ENCODE results near the gene ABHD4.
"Not testable (repeated sequence)": the region's sequence is repeated elsewhere in the genome, so short reads cannot be mapped to it uniquely, and the experiment has no call there.

The ABHD4 gene

DNA sequence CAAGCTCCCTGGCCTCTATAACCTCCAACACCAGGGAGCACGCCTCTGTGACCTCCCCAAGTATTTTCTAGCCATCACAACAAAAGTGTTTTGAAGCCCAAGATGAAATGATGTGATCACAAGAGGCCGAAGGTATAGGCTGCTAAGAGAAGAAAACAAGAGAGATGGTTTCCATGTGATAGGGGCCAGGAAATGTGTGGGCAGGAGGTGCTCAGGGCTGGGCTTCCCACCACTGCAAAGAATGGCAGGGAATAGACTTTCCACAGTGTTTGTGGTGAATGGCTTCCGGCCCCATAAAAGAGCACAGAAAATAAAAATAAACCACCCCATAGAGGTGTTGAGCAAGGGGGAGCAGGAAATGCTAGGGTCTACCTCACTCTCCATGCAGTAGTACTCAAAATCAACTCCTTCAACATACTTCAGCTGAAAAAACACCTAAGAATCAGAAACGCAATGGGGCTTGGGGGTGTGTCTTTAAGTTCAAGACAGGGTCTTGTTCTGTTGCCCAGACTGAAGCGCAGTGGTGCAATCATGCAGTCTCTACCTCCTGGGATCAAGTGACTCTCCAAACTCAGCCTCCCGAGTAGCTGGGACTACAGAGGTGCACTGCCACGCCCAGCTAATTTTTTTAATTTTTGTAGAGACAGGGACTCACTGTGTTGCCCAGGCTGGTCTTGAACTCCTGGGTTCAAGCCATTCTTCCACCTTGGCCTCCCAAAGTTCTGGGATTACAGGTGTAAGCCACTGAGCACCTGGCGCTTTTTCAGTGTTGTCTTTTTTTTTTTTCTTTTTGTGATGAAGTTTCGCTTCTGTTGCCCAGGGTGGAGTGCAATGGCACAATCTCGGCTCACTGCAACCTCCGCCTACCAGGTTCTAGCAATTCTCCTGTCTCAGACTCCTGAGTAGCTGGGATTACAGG is 36.2 kb upstream of the ABHD4 start:
- FAIRE-seq: no peak

DNA sequence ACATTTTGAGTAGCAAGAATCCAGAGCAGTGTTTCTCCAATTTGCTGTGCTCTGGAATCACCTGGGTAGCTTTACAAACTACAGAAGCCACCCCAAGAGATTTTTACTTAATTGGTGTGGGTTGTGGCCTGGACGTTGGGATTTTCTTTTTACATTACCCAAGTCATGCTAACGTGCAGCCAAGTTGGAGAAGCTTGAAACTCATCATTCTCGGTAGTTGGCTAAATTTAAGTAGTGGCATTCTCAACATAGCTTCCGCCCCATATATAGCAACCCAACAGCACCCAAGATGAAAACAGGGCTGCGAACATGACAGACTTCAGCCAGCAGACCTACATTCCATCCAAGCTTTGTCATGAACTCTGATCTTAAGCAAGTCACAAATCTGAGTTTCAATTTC is 34.1 kb upstream of the ABHD4 start:
- no peak for FAIRE-seq

DNA sequence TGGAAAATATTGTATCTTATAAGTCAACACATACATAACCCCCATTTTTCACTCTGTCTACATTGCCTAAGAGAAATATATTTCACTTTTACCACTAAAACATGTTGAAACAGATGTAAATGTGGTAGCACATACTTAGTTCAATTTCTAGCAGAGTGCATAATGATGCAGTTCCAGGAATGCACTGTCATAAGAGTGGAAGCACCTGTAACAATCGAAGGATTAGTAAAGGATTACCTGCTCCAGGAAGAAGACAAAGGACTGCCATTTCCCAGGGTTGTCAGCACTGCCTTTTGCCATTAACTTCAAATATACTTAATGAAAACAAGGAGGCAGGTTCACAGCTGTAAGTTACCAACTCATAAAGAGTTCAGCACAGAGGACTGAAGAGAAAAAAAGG is 33.6 kb upstream of the ABHD4 start:
- FAIRE-seq: no peak

DNA sequence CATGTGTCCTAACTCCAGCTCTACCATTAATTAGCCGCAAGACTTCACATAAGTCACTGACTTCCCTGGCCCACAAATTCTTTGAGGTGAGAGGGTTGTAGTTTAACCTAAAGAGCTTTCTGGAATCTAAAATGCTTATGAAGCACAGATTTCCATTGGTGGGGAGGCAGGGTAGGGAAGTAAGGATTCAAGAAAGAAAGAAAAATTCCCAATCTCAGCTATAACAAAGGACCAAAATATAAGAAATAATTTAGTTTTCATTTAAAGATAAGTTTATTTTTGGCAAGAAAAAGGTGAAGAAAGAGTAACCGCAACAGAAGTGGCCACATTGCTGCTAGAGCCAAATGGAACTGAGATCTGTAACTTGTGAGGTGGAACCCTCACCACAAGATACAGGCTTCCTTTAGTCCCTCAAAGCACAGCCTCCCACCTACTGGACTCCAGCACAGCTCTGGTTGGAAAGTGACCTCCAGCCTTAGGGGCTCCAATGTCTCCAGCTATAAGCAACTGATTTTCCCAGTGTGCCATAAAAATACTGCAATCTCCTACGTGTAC is 32.6 kb upstream of the ABHD4 start:
- FAIRE-seq: no peak

DNA sequence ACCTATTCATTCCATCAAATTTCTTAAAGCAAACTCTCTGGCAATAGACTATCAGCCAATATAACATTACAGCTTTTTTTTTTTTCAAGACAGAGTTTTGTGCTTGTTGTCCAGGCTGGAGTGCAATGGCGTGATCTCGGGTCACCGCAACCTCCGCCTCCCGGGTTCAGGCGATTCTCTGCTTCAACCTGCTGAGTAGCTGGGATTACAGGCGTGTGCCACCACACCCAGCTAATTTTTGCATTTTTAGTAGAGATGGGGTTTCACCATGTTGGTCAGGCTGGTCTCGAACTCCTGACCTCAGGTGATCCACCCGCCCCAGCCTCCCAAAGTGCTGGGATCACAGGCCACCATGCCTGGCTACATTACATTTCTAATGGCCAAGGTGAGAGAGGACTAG is 31.8 kb upstream of the ABHD4 start:
- FAIRE-seq: not testable (repeated sequence)

DNA sequence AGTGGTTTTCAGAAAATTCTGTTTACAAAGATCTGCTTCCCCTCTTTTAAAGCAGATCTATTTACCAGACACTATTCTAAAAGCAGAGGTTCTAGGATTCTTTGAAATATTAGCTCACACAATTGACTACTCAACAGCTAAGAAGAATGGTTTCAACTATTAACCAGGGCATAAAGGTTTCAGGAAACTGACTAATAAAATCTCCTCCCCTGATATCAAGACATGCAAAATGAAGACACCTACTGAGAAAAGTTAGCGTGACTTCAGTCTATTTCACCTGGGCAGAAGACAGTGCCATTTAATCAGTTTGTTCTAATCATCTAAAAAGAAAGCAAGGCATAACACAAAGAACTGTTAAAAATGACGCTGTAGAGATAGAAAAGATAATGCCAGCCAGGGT is 31.3 kb upstream of the ABHD4 start:
- FAIRE-seq: peak; percentile 43

DNA sequence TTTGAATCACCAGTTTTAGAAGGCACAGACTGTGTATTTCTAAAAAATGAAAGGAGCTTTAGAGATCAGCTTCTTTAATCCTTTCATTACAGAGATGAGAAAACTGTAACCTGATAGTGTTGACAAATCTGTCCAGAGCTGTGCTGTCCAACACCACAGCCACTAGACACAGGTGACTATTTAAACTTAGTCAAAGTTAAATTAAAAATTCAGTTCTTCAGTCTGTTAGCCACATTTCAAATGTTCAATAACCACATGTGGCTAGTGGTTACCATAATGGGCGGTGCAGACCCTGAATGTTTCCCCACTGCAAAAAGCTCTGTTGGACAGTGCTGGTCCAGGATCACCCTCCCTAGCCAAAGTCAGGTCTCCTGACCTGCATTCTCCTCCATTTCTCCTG is 30.7 kb upstream of the ABHD4 start:
- FAIRE-seq: no peak

DNA sequence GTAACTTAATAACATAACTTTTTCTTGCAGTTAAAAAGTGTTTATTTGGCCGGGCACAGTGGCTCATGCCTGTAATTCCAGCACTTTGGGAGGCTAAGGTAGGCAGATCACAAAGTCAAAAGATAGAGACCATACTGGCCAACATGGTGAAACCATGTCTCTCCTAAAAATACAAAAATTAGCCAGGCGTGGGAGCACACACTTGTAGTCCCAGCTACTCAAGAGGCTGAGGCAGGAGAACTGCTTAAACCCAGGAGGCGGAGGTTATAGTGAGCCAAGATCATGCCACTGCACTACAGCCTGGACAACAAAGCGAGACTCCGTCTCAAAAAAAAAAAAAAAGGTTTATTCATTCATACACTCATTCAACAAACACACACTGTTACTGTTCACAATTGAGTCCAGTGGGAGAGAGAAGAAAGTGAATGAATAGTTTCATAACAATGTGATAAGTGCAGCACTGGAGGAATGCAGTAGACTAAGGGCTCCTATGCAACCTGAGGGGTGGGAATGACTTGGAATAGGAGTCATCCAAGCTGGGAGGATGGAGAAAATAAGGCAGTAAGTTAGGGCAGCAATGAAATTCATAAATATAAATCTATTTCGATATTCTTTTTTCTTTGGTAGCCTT is 28.9 kb upstream of the ABHD4 start:
- no peak for FAIRE-seq

DNA sequence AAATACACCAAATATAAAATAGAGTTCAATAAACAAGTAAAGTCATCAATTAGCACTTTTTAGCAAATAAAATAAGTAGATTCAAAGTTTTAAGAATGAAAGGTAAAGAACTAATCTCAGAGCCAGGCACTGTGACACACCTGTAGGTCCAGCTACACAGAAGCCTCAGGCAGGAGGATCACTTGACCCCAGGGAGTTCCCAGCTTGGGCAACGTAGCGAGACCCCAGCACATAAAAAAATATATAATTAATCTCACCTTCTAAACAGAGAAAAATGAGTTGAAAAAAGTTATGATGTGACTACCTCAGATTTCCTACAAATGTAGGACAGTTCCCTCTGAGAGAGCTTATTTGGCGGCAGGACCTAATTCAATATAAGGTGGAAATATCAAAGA is 28.4 kb upstream of the ABHD4 start:
- FAIRE-seq: no peak

DNA sequence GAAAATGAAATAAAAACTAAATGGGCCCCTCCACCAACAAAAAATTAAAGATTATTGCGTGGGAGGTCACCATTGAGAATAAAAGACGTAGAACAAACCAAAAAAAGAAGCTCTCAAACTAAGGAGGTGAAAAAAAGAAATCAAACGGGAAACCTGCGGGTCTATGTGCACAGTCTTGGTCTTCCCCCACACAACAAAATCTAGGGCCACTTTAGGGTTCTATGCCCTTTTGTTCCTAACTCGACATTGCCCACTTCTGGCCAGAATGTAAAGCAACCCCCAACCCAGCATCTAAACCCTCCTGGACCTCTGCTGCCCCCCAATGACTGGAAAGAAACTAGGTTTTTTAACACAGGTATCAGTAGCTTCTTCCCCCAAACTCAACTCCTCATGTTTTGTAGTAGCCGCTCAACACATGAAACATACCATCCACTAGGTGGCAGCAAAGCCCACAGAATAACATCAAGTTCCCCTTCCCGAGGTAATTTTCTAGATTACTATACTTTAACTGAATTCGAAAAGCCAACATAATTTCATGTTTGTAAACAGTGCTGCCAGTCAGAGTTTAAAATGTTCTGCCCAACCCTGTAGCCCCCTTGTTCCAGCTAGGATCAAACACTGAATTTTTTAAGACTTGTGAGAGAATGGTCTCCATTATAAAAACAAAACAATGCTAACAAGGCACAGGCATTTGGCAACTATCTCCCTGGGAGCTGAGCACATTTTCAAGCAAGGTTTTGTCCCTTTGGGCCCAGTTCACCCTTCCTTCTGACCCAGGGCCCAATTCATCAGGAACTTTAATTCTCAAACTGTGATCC is 27.8 kb upstream of the ABHD4 start:
- FAIRE-seq: peak; percentile 98

DNA sequence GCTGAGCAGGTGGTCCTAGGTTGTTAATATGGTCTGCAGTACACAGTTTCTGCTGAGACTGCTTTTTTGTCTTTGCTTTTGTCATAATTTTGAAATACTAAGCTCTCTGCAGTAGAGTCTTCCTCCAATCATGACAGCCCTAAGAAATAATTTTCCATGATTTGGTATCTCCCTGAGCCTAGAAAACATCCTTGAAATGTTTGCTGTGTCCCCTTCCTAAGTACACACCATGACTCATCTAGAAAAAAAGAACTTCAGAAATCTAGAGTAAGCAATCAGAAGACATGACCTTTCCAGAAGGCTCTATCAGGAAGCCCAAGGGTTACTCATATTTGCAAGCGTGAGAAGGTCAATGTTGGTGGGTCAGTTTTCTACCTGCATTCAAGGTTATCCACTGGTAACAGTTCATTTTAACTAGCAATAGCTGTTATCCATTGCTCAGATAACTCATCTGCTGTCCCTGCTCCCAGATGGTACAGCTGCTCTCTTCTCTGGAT is 25.5 kb upstream of the ABHD4 start:
- FAIRE-seq: no peak

DNA sequence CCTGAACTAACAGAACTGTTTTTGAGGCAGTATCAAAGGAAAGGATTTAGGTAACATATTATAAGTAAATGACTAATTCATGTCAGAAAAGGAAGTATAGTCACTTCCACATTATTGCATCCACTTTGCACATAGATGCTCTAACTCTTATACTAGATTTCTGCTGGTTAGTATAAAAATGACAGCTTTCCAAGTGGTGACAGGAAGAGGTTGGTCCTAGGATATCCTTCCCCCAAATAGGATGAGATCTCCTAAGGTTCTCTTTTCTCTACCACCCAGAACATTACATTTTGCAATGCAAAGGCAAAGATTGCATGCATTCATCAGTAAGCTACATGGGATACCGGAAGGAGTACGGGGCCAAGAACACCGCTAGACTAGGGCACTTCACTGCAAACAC is 24.3 kb upstream of the ABHD4 start:
- no peak for FAIRE-seq

DNA sequence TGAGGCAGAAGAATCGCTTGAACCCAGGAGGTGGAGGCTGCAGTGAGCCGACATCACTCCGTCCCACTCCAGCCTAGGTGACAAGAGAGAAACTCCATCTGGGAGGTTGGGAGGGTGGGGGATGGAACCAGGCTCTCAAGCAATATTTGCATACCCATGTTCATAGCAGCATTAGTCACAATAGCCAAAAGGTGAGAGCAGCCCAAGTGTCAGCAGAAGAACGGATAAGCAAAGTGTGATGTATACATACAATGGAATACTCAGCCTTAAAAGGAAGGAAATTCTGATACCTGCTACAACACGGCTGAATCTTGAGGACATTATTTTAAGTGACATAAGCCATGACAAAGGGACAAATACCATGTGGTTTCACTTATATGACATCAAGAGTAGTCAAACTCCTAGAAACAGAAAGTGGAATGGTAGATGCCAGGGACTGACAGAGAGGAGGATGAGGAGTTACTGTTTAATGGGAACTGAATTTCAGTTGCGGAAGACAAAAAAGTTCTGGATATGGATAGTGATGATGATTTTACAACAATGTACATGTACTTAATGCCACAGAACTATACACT is 20.7 kb upstream of the ABHD4 start:
- FAIRE-seq: no peak

DNA sequence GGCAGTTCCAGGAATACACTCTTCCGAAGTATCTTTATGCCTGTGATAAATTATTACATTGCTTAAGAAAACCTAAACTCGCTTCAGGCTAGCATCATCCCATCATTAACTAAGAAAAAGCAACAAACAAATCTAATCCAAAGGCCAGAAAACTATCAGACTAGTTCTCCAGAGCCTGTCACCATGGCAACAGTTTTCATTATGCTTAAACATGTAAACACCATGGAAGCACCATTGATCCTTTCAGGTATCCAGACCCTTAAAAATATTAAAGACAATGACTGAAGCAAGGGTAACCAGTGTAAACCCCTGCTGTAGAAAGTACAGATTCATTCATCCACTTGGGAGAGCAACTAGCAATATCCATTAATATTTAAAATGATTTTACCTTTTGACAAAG is 18.9 kb upstream of the ABHD4 start:
- no peak for FAIRE-seq

DNA sequence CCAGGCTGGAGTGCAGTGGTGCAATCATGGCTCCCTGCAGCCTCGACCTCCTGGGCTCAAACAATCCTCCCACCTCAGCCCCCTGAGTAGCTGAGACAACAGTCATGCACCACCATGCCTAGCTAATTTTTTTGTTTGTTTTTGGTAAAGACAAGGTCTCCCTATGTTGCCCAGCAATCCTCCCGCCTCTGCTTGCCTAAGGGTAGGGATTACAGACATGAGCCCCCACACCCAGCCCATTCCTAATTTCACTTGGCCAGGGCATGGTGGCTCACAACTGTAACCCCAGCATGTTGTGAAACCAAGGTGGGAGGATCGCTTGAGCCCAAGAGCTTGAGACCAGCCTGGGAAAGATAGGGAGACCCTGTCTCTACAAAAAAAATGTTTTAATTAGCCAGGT is 18.2 kb upstream of the ABHD4 start:
- no peak for FAIRE-seq

DNA sequence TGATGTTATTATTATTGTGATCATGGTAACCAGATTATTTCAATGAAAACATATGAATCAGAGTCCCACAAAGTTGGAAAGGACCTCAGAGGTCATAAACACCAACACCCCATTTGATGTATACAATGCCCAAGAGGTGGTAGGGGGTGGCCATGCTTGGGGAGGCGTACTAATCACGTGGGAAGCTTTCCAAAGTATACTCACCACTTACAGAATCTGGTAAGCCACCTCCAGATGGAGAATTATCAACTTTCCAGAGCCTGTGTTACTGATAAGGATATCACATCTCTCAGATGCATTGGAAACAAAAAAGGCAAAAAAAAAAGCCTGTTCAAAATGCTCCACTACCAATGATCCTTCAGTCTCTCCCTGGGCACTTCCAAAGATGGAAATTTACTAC is 17.5 kb upstream of the ABHD4 start:
- no peak for FAIRE-seq

DNA sequence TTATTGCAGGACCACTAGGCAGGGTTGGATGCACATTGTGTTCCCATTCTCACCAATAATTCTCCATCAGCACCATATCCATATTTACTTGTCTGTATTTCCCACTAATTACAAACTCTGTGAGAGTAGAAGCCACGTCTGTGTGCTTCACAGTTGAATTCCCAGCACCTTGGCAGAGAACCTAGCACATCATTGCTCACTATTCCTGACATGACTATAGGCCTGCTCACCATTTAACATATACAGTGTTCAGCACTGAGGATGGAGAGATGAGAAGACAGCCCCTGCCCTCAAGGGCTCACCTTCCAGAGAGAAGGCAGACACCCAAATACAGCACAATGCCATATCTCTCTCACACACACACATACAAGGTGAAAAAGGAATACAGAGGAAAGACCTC is 14.1 kb upstream of the ABHD4 start:
- no peak for FAIRE-seq

DNA sequence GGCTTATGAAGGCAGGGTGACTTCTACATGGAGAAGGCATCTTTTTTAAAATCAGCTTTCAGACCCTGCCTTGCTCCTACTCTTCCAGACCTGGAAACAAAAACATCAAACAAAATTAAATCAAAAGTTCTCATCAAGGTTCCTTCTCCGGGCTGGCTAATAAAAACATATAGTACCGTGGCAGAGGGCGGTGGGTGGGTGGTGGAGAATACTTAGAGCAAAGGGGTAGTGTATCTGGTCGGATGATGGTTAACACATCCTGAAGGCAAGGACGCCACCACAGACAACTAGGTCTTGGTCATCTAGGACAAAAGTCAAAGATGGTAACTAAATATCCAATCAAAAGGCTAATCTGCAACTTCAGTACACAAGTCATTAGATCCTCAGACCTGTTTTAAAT is 10.9 kb upstream of the ABHD4 start:
- FAIRE-seq: no peak

DNA sequence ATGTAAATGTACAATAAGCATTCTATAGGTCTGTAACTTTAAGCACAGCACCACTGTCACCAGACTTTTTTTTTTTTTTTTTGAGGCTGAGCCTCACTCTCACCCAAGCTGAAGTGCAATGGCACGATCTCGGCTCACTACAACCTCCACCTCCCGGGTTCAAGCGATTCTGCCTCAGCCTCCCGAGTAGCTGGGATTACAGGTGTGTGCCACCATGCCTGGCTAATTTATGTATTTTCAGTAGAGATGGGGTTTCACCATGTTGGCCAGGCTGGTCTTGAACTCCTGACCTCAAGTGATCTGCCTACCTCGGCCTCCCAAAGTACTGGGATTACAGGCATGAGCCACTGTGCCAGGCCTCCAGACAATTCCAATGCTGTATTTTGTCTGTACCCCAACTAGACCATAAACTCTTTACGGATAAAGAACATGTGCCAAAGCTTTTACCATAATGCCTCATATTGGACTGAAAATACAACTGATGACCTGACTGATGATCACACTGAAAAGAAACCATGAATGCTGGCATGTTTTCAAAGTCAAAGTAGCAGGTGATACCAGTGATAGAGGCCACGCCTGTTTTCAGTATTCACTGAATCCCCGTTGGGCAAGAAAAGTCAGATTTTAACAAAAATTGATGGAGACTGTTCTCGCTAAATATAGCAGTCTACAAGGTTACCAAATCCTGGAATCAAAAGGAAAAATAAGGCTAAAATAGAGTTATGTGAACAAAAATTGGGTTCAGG is 10.2 kb upstream of the ABHD4 start:
- not testable (repeated sequence) for FAIRE-seq

DNA sequence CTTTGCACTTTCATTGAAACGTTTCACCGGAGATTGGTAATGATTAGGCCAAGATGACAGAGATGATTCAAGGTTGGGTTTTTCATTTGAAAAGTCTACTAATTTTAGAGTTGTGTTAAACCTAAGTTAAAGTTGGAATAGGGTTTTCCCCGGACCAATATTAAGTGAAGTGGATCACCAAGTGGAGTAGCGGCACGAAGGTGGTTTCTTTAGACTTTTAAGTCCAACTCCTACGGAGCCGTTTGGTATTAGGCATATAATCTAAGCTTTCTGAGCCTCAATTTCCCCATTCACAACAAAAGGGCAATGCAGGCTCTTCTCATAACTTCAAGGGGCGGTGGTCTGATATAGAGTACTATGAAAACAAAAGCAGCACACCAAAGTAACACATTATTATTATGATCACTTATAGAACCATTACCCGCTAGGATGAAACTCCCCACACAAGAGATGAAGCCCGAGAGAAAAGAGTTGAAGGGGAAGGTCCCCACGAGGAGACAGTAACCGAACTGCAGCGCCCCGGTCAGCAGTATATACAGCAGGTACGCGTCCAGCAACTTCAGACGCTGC is 9.5 kb upstream of the ABHD4 start:
- FAIRE-seq: no peak

DNA sequence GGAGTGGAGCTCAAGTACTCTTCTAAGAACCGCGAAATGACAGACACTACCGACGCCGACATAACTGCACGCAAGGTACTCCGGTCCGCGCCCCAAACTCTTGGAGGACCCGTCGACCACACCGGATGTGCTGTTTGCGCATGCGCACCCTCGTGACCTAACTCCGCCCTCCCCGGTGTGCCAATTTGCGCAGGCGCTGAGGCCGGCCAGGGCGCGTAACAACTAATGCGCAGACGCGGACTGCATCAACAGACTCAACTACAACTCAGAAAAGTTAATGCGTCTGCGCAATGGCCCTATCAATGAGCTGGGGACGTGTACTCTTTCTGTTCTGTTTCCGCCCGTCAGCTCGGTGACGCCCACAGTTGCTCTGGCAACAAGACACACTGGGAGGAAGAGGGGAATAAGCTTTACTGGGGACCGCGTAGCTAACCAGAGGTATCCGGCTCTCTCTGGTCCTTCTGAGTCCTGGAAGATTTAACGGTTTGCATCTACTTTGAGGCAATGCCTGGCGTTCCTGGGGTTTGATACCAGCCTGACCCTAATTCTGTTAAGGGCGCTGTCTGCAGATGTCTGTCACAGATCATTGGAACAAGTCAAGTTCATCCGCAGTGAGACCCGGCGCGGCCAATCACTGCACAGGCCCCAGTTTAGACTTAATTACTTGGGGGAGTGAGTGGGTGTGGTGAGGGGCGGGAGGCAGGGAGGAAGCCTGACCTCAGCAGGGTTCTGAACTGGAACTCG is 8.8 kb upstream of the ABHD4 start, which contains the start of gene DAD1:
Gene DAD1 (minus strand): TSS at position 129 of the 744 bp plus-strand sequence. CDS start 67 bp downstream, at position 62.
- peak; percentile 96 for FAIRE-seq

Data from islet of Langerhans (tissue), 1 donor.